ENCODE data around the gene AP1S1.
A peak's percentile ranks its signal among the peaks of the same experiment; 100 is the strongest.

AP1S1 gene

DNA sequence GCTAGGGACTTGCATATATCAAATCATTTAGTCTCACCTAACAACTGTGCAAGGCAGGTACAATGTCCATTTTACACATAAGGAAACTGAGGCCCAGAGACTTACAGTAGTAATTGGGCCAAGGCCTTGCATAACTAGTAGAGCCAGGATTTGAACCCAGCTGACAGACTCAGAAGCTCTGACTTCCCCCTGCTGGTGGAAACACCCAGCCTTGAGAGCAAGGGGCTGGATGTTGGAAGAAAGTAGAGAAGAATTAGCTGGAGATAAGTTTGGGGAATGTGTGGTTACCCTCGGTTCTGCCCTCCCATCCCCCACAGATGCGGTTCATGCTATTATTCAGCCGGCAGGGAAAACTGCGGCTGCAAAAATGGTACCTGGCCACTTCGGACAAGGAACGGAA is 2.0 kb downstream of the AP1S1 start:
- H3K36me3 ChIP-seq (ENCODE audit: control insufficient read depth, low read length): peaks cover 38% of the 10 kb centered on the region
- H3K27me3 ChIP-seq (ENCODE audit: control insufficient read depth, low read length): peaks cover 12% of the 10 kb centered on the region
- H3K4me2 ChIP-seq (ENCODE audit: low read length): 0 out of 2 replicates have a peak overlapping the region, but pooled peaks have one; percentile 1
- H3K4me1 ChIP-seq (ENCODE audit: control insufficient read depth, low read length): peaks cover 20% of the 10 kb centered on the region
- peaks cover 20% of the 10 kb centered on the region for H3K79me2 ChIP-seq (ENCODE audit: control insufficient read depth, low read length)
- H3K27ac ChIP-seq (ENCODE audit: low read depth, low read length): no peak overlapping the region
- no peaks in the 10 kb centered on the region for H4K20me1 ChIP-seq (ENCODE audit: control insufficient read depth, insufficient read depth, low read depth, low read length)
- H3K9me3 ChIP-seq (ENCODE audit: control insufficient read depth, insufficient read depth, low read length): no peaks in the 10 kb centered on the region
- TF ChIP-seq, protein P1, sequence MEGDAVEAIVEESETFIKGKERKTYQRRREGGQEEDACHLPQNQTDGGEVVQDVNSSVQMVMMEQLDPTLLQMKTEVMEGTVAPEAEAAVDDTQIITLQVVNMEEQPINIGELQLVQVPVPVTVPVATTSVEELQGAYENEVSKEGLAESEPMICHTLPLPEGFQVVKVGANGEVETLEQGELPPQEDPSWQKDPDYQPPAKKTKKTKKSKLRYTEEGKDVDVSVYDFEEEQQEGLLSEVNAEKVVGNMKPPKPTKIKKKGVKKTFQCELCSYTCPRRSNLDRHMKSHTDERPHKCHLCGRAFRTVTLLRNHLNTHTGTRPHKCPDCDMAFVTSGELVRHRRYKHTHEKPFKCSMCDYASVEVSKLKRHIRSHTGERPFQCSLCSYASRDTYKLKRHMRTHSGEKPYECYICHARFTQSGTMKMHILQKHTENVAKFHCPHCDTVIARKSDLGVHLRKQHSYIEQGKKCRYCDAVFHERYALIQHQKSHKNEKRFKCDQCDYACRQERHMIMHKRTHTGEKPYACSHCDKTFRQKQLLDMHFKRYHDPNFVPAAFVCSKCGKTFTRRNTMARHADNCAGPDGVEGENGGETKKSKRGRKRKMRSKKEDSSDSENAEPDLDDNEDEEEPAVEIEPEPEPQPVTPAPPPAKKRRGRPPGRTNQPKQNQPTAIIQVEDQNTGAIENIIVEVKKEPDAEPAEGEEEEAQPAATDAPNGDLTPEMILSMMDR (IDR thresholded peaks at IDR 0.05; ENCODE audit: low read depth, low read length, poor library complexity, severe bottlenecking): peak; percentile 34
- TF ChIP-seq EZH2phosphoT487 (IDR thresholded peaks at IDR 0.05; ENCODE audit: borderline replicate concordance, low read length): no peak
- H3F3A ChIP-seq (ENCODE audit: control insufficient read depth, insufficient read depth): peaks cover 22% of the 10 kb centered on the region
- H3K4me3 ChIP-seq (ENCODE audit: low read length): no peak overlapping the region
- no peaks in the 10 kb centered on the region for H3K9me2 ChIP-seq (replicated peaks; ENCODE audit: control insufficient read depth, low read length)

- Histone ChIP-seq H3K36me3 (ENCODE audit: control insufficient read depth, low read length) (peaks cover 45% of the 10 kb centered on the region), H3K9me2 (replicated peaks; ENCODE audit: control insufficient read depth, low read length) (no peaks in the 10 kb centered on the region), H4K20me1 (ENCODE audit: control insufficient read depth, insufficient read depth, low read depth, low read length) (no peaks in the 10 kb centered on the region), H3K4me1 (ENCODE audit: control insufficient read depth, low read length) (peaks cover 25% of the 10 kb centered on the region), H3K79me2 (ENCODE audit: control insufficient read depth, low read length) (peaks cover 20% of the 10 kb centered on the region), H3K4me2 (ENCODE audit: low read length) (no peak overlapping the region), H3K4me3 (ENCODE audit: low read length) (no peak overlapping the region), H3K9me3 (ENCODE audit: control insufficient read depth, insufficient read depth, low read length) (no peaks in the 10 kb centered on the region), H3K27me3 (ENCODE audit: control insufficient read depth, low read length) (peaks cover 12% of the 10 kb centered on the region), H3F3A (ENCODE audit: control insufficient read depth, insufficient read depth) (peaks cover 30% of the 10 kb centered on the region), H3K27ac (ENCODE audit: low read depth, low read length) (no peak overlapping the region)
- no peak for TF ChIP-seq EZH2phosphoT487 (IDR thresholded peaks at IDR 0.05; ENCODE audit: borderline replicate concordance, low read length)
- TF ChIP-seq, protein P1 (IDR thresholded peaks at IDR 0.05; ENCODE audit: low read depth, low read length, poor library complexity, severe bottlenecking): no peak
Observed at GRCh38 chr7:101156866-101157589, 2.8 kb downstream of the AP1S1 start.

DNA sequence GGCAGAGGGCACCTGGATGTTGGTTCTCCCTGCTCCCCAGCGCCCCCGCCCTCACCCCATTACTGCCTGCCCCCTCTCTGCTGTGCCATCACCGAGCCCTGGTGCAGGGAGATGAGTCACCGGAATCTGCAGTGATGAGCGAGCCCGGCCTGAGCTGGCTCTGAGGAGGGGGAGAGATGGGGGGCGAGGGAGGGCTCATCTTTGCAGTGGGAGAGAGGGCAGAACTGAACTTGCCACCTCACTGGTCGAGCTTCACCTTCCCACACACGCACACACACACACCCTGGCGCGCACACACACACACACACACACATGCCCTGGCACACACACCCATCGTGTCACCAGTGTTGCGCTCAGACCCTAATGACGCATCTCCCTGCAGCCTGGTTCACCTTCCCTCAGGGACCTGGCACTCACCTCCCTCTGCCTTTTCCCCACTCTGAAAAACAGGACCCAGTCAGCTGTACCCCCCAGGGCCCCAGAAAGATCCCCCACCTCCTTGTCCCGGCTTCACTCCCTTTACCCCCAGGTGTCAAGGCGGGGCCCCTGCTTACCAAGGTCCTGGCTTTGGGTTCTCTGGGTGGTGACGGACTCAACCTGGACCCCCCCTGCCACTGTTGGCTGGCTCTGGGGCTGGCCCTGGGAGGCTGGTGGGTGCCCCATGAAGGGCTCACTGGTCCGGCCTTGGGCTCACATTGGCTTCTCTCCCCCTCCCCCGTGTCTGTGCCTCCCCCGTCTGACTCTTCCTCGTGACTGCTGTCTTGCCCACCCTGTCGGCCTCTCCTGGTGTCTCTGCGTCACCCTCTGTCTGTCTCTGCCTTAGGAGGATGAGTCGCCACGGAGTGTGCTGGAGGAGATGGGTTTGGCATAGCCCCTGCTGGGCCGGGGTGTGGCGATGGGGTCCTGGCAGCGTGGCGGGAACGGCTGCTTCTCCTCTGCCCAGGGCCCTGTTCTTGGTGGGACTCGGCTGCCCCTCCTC is 5.7 kb downstream of the AP1S1 start:
- no peak for TF ChIP-seq EZH2phosphoT487 (IDR thresholded peaks at IDR 0.05; ENCODE audit: borderline replicate concordance, low read length)
- TF ChIP-seq, protein P1 (IDR thresholded peaks at IDR 0.05; ENCODE audit: low read depth, low read length, poor library complexity, severe bottlenecking): no peak
- H3K27me3 ChIP-seq (ENCODE audit: control insufficient read depth, low read length): no peaks in the 10 kb centered on the region
- H3K9me2 ChIP-seq (replicated peaks; ENCODE audit: control insufficient read depth, low read length): no peaks in the 10 kb centered on the region
- peaks cover 42% of the 10 kb centered on the region for H3K4me1 ChIP-seq (ENCODE audit: control insufficient read depth, low read length)
- H3K27ac ChIP-seq (ENCODE audit: low read depth, low read length): no peak overlapping the region
- peaks cover 42% of the 10 kb centered on the region for H3K36me3 ChIP-seq (ENCODE audit: control insufficient read depth, low read length)
- H3F3A ChIP-seq (ENCODE audit: control insufficient read depth, insufficient read depth): peaks cover 39% of the 10 kb centered on the region
- H3K9me3 ChIP-seq (ENCODE audit: control insufficient read depth, insufficient read depth, low read length): no peaks in the 10 kb centered on the region
- H4K20me1 ChIP-seq (ENCODE audit: control insufficient read depth, insufficient read depth, low read depth, low read length): peaks cover 9% of the 10 kb centered on the region
- no peak overlapping the region for H3K4me2 ChIP-seq (ENCODE audit: low read length)
- peaks cover 25% of the 10 kb centered on the region for H3K79me2 ChIP-seq (ENCODE audit: control insufficient read depth, low read length)
- no peak overlapping the region for H3K4me3 ChIP-seq (ENCODE audit: low read length)

Measured in DOHH2 (cell line).